Measurements from ENCODE around the gene PRMT3.
A peak's percentile ranks its signal among the peaks of the same experiment; 100 is the strongest.
"Not testable (repeated sequence)": the region's sequence is repeated elsewhere in the genome, so short reads cannot be mapped to it uniquely, and the experiment has no call there.

The PRMT3 gene

DNA sequence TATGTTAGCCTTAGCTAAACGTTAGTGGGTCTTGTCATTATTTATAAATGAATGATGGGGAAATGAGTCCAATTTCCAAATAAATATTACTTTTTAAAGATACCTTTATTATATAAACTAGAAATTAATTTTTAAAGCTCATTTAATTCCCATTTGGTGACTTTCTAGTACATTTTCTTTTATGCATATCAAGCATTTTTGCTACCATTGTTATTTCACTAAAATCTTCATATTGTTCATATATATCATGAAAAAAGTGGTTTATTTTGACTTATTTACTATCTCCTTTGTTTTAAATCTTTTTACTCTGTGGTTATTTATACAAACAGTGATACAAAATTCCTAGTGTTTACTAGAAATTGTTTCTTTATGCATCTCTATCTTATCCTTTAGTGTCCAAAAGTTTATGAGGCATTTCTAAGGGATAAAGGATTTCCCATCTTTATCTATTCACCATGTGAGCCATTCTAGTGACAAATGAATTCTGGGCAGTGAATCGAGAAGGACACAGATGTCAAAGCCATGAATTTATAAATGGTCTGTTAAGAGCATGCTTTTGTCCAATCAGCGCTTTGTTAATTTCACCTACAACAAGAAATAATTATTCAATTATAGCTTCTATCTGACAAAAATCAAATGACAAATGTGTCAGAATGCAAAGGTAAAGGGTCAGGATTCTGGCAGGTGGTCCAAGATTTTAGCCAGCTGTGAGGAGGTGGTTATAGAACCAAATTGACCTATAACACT is 70.6 kb downstream of the PRMT3 start:
- DNase-seq = no peak

DNA sequence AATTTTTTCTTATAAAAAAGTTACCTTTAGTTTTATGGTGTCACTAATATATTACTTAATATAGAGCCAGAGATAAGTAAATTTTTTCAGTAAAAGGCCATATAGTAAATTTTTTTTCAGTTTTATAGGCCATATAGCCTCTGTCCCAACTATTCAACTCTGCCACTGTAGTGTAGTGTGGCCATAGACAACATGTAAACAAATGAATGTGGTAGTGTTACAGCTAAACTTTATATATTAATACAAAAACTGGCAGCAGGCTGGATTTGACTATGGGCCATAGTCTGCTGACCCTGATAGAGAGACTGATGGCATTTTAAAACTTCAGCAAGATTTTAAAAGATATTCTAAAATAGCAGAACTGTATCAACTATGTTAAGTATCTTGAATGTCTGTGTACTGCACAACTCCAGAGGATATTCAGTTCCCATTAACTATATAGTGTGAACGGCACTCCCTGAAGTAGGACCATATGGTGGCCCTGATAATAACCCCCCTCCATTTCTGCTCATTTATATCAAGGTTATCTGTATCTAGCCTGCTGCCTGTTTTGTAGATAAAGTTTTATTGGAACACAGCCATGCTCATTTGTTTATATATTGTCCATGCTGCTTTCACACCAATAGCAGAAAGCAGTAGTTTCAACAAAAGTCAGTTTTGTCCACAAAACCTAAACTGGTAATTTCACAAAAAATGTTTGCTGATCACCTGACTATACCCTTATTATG is 71.6 kb downstream of the PRMT3 start:
- no peak for DNase-seq

DNA sequence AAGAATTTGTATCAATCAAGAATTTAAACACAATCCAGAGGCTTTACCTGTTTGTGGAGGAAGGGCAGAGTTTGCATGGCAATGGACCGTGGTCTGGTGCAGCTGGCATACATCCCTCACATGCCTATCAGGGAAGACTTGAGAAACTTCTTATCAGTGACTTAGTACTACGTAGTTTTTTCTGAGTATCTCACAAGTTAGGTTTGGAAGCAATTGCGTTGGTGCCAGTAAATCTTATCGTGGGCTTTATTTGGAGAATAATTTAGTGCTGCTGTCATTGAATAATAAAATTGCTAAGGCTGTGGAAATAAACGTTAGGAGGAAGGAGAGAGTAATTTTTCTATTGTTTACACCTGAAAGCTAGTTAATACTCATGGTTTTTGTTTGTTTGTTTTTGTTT is 72.3 kb downstream of the PRMT3 start:
- DNase-seq = no peak

DNA sequence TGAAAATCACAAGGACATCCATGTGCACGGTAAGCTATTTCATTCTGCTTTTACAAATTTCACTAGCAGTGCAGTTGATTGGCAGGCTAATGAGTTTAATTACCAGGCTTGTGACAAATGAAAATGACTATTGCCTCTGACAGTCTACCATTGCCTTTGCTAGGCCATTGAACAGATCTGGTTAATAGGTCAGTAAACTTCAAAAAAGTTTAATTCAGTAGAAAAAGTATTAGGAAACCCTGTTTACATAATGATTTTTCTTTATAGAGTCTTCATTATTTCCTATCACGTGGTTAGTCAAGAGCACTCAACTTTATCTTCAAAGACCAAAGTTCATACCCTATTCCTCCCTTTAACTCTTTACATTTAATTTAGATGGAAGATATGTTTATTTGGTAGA is 77.0 kb downstream of the PRMT3 start:
- DNase-seq = no peak

DNA sequence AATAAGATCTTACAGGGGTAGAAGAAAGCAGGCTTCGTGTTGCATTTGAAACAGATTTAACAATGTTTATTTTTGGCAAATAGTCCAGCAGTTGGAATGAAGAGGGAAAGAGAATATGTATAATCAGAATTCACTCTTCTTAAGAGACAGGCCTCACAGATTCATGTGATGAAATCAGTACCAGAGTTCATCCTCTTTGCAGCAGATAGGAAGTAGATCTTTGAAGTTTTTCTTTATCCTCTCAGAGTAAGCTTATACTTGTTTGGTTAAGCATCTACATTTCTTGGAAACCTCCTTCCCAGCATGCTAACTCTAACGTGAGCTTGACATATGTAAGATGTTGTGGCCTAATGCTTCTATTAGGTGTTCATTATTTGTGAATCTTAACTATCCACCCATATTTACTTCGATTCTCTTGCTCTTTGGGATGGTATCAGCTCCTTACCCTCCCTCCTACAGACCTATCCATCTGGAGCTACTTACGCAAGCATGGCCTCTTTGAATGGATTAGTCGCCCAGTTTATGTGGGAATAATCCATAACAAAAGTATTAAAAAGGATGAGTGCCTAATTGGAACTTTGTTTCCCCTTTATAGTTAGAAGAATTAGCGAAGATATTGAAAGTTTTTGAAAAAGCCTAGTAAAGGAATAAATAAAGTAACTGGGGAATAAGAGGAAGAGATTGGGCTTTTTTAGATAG is 80.1 kb downstream of the PRMT3 start:
- no peak for DNase-seq

DNA sequence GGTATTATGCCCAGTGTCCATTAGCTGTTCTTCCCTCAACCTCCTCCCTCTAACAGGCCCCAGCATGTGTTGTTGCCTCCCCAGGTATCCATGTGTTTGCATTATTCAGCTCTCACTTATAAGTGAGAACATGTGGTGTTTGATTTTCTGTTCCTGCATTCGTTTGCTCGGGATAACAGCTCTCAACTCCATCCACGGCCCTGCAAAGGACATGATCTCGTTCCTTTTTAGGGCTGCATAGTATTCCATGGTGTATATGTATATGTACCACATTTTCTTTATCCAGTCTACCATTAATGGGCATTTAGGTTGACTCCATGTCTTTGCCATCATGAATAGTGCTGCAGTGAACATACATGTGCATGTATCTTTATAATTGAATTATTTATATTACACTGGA is 82.8 kb downstream of the PRMT3 start:
- no peak for DNase-seq

DNA sequence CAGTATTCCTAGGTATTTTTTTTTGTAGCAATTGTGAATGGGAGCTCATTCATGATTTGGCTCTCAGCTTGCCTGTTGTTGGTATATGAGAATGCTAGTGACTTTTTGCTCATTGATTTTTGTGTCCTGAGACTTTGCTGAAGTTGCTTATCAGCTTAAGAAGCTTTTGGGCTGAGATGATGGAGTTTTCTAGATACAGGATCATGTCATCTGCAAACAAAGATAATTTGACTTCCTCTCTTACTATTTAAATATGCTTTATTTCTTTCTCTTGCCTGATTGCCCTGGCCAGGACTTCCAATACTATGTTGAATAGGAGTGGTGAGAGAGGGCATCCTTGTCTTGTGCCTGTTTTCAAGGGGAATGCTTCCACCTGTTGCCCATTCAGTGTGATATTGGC is 84.4 kb downstream of the PRMT3 start:
- DNase-seq = not testable (repeated sequence)

DNA sequence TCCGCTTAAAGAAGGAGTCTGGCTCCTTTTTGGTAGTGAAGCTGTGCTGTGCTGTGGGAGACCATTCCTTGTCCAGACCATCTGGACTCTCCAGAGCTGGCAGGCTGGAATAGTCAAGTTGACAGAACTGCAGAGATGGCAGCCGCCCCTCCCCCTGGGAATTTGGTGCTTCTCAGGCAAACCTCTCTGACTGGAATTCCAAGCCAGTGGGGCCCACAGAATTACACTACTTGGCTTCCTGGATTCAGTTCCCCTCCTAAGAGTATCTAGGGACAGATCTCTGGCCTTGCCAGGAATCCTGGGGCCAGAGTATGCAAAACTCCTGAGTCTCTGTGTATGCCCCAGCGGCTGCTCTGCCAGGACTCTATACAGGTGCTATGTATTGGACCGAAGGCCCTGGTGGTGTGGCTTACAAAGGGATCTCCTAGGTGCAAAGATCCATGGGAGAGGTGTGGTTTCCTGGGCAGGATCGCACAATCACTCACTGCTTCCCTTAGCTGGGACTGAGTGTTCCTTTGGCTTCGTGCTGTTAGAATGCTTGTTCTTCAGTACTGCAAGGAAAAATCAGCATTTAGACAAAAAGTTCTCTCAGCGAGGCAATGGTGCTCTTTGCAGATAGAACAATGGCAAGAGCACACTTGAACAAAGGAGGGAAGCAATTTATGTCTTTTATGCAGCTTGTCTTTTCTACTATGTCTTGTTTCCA is 86.8 kb downstream of the PRMT3 start:
- DNase-seq = no peak

DNA sequence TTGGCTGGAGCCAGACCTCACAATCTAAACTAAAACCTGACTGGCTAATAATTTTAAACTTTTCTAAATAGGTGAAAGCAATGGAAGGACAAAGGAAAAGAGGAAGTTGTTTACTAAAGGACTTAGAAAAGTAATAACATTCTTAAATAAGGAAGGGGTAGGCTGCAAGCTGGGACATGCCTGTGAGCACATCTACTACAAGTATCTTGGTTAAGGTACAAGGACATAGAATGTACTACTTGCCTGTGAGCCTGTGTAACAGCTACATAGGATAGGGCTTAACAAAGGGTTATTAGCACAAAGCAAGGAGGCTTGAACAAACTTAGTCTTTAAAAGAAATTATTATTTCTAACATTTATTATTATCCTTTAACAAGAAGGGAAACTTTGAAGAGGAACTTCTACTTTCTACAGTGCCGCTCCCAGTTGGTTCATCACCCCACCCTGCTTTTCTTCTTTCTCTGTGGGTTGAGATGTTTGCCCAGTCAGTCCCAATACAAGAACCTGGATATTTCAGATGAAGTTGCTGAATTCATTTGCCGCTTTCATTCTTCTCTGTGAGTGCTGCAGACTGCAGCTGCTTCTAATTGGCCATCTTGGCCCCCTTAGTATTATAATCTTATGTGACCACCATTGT is 87.5 kb downstream of the PRMT3 start:
- peak; percentile 34 for DNase-seq

DNA sequence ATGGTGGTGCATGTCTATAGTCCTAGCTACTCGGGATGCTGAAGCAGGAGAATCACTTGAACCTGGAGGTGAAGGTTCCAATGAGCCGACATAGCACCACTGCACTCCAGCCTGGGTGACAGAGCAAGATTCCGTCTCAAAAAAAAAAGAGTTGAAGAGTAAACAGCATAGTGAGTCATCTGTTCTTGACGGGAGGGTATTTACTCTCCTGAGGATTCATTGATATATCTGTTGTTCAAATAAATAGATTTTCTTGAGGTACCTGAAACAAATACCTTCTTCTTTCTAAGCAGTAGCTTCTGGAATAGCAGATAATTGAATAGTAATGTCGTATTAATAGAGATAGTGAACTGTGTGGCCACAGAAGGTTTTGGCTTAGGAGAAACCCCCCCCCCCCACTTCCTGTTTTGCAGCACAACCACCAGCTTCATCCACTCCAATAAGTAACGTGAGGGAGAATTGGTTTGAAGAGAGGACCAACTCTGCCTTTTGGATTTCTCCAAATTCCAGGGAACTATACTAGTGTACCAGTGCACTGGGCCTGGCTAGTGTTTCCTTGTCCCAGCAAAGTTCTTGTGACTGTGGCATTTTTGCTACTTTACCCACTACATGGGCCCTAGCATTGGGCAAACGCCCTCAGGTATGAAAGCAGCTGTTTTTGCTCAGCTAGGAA is 90.0 kb downstream of the PRMT3 start:
- no peak for DNase-seq

DNA sequence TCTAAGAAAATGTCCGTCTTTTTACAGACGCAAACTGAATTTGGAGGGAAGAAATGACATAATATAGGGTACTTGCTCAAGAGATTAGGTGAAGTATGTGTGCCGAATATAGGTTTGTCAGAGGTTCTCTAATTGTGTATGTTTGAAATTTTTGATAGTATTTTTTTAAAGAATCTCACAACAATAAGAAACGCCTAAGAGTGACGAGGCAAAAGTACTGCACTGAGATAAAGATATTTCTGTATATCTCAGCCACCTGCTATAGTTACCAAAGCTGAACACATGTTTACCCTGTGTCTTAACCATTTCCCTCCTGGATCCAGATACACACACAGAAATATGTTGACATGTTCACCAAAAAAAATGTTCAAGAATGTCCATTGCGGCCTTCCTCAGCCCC is 92.0 kb downstream of the PRMT3 start:
- DNase-seq = no peak

DNA sequence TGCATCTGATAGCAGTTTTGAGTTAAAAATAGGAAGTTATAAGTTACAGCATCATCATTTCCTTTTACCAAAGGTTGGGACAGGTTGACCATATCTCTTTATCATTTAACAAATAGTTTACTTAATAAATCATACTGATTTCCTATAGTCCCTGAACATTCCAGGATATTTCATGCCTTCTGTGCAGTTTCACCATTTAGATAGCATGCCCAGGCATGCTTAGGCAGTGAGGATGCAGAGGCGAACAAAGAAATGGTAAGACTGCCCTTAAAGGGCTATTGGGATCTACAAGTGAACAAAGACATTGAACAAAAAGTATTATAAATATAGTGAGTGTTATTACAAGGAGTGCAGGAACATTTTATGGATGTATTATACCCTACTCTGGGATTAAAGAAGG is 96.4 kb downstream of the PRMT3 start:
- no peak for DNase-seq

DNA sequence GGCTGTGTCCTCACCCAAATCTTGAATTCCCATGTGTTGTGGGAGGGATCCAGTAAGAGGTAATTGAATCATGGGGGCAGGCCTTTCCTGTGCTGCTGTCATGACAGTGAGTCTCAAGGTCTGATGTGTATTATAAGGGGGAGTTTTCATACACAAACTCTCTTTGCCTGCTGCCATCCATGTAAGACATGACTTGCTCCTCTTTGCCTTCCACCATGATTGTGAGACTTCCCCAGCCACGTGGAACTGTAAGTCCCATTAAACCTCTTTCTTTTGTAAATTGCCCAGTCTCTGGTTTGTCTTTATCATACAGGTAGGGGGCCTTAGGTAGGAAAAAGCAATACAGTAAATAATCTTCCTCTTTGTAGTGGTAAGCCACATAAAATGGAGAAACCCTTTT is 96.9 kb downstream of the PRMT3 start:
- DNase-seq = not testable (repeated sequence)

DNA sequence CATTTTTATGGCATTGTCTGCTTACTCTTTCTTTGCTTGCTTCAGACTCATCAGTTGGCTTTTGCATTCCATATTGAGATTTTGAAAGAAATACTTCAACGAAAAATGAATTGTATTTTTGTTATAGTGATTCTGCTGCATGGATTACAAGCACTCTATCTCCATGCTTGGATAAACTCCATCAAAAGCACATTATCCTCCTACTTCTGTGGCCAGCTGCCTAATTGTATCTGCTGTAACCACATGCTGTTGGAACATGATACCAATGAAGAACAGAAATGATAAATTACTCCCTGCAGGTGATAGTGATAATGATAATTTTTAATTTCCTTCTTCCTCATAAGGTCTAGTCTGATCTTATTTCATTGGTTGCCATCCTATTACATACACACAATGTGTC is 100.8 kb downstream of the PRMT3 start:
- no peak for DNase-seq

DNA sequence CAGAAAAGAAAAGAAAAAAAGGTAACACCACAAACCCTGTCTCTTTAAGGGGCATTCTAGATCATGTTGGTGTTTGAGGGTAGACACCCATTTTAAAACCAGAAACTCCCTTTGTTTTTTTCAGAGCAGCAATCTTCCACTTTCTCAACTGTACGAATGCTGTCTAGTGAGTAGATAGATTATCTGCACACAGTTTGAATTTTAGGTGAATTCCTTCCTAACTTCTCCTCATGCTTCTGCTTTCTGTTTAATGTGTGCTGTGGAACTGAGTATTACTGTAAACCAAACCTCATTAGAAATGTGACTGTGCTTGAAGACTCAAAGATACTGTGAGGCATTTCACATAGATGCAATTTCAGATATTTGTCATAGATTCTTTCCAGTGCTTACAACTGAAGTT is 102.4 kb downstream of the PRMT3 start:
- DNase-seq = peak; percentile 11

DNA sequence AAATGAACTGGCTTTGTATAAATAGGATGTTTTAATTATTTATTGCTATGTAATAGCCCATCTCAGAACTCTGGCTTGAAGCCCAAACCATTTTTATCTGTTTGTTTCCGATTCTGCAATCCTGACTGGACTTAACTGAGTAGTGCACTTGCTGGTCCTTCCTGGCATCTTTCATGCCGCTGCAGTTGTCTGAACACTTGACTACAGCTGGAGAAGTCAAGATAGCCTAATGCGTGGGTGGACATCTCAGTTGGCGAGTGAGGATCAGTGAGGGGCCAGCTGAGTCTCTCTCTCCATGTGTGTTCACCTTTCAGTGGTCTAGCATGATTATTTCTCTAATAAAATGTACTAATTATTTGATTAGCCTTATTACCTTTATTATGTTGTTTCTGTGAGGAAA is 105.8 kb downstream of the PRMT3 start:
- no peak for DNase-seq

DNA sequence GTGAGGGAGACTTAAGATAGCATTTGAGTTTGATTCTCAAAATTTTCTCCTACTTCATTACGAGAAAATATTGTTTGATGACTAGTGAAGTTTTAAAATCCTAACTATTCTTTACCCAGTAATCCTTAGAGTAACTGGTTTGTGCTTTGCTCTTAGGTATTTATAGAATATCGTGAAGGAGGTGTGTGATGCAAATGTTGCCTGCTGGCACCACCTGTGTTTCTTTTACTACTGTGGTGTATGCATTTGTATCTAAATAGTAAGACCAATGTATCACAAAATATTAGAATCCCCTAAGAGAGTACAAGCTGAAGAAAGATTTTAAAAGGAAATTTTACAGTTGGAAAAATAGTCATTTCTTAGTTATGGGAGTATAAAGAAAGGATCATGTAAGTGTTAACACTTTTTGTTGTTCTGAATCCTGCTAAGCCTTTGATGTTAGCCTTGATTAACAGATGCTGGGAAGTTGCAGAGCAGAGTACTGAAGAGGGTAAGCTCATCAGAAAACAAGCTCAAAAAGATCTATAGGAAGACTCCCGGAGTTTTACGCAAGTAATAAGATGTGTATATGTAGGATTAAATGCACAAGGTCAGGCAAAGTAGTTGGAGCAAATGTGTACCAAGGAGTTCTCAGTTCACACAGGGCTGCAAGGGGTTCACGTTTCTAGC is 109.7 kb downstream of the PRMT3 start:
- DNase-seq = no peak

DNA sequence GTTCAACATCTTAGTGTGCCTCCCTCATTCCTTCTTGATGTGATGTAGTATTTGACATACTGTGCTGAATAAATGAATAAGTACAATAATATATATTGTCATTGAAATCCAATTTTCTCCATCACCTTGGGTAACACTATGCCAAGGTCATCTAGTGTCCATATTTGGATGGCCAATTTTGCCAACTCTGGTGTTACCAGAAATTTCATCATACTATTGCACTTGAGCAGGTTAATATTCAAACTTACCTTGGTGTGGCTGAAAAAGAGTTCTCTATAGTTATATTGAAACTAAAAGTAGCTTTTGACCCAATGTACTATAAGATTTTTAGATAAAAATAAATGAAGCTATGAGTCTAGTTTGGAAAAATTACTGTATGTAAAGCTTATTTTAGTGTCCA is 113.7 kb downstream of the PRMT3 start:
- DNase-seq = no peak

DNA sequence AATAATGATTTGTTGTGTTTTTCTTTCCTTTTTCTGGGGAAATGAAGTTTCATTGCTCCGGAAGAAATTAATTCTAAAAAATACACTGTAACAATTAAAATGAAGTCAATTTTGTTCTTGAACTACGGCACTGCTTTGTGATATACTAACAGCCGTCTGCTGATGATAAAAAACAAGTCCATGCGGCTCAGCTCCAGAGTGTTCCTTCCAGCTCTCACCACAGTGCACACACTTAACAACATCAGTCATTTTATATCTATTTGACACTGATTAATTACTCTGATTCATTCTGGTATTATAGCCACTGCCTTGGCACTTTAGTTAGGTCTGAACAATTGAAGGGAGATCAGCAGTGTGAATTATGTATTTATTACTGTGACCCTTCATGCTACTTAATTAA is 114.5 kb downstream of the PRMT3 start:
- no peak for DNase-seq

DNA sequence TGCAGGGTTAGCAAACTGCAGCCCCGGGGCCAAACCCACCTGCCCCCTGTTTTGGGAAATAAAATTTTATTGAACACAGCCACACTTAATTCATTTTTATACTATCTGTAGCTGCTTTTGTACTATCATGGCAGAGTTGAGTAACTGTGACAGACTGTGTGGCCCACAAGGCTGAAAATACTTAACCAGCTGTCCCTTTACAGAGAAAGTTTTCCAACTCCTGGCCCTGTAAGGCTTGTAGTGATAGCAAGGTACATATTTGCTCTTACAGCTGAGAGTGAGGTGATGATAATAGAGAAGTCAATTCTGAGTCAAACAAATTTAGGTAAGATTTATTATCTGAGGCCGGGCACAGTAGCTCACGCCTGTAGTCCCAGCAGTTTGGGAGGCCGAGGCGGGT is 124.5 kb downstream of the PRMT3 start:
- no peak for DNase-seq

DNA sequence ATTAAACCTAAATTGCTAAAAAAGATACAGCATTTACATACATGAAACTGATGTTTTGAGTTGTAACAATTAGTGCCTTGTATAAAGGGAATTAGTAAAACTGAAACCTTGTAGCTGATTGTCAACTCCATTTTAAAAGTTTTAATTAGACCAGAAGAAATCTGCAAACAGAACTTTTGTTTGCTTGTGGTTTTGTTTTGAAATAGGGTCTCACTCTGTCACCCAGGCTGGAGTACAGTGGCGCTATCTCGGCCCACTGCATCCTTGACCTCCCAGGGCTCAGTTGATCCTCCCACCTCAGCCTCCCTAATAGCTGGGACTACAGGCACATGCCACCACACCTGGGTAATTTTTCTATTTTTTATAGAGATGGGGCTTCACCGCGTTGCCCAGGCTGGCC is 125.4 kb downstream of the PRMT3 start:
- DNase-seq = no peak

DNA sequence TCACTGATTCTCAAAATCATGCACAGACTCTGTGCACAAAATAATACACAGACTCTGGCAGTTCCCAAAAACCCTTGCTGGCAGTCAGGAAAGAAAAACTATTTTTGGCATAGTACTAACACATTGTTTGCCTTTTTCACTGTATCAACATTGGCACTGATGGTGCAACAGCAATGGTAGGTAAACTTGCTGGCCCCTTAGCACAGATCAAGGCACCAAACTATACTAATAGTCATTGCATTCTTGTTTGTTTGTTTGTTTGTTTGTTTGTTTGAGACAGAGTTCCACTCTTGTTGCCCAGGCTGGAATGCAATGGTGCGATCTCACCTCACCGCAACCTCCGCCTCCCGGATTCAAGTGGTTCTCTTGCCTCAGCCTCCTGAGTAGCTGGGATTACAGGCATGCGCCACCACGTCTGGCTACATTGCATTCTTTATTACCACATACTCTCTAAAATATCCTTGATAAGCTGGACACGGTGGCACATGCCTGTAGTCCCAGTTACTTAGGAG is 130.9 kb downstream of the PRMT3 start:
- DNase-seq = no peak

All from suppressor macrophage treated with lipopolysaccharide for 4 hours (primary cell).